H9 (cell line): Measurements from ENCODE around the gene ERAS. TPM values are rescaled to one million over a fixed set of nuclear protein-coding genes. Genes with fewer than 3 reads are reported as not detected.

Experiments
- DNase-seq: peaks from one replicate; pipeline ENCODE4 v3.0.0-alpha.2; 2017
- H2AFZ ChIP-seq: one replicate; pipeline ENCODE4 v1.6.1; 2013; ENCODE audit warnings: mild to moderate bottlenecking, low read length, control low read depth, moderate library complexity
- H2AK5ac ChIP-seq: 2 replicates; pipeline ENCODE4 v1.6.1; 2013; ENCODE audit warnings: low read length, control low read depth, mixed read lengths; ENCODE audit not compliant: insufficient read length
- H2BK120ac ChIP-seq: one replicate; pipeline ENCODE4 v1.6.1; 2013; ENCODE audit warnings: low read depth, mild to moderate bottlenecking, low read length, control low read depth, inconsistent platforms; ENCODE audit not compliant: poor library complexity, severe bottlenecking
- H2BK12ac ChIP-seq: 2 replicates; pipeline ENCODE4 v1.6.1; 2013; ENCODE audit warnings: low read length, control low read depth, mixed read lengths, low read depth; ENCODE audit not compliant: insufficient read length
- H2BK15ac ChIP-seq: 2 replicates; pipeline ENCODE4 v1.6.1; 2013; ENCODE audit warnings: low read depth, low read length, control low read depth
- H2BK20ac ChIP-seq: one replicate; pipeline ENCODE4 v1.6.1; 2013; ENCODE audit warnings: low read depth, mild to moderate bottlenecking, low read length, control low read depth, inconsistent platforms; ENCODE audit not compliant: poor library complexity, severe bottlenecking
- H2BK5ac ChIP-seq: 2 replicates; pipeline ENCODE4 v1.6.1; 2013; ENCODE audit warnings: low read length, control low read depth, mixed read lengths; ENCODE audit not compliant: insufficient read length
- H3K14ac ChIP-seq: 2 replicates; pipeline ENCODE4 v1.6.1; 2013; ENCODE audit warnings: low read length, control low read depth; ENCODE audit not compliant: insufficient read depth
- H3K18ac ChIP-seq: 2 replicates; pipeline ENCODE4 v1.6.1; 2013; ENCODE audit warnings: low read depth, mild to moderate bottlenecking, mixed read lengths, low read length, control low read depth; ENCODE audit not compliant: insufficient read length
- H3K23ac ChIP-seq: 2 replicates; pipeline ENCODE4 v1.6.1; 2013; ENCODE audit warnings: low read length, control low read depth, mixed read lengths, low read depth; ENCODE audit not compliant: insufficient read length
- H3K23me2 ChIP-seq: 2 replicates; pipeline ENCODE4 v1.6.1; 2013; ENCODE audit warnings: low read depth, mild to moderate bottlenecking, mixed read lengths, low read length, control low read depth; ENCODE audit not compliant: insufficient read length, poor library complexity, severe bottlenecking
- H3K27ac ChIP-seq: 2 replicates; pipeline ENCODE4 v1.5.1; 2013; ENCODE audit warnings: low read length, control low read depth, mixed read lengths, low read depth; ENCODE audit not compliant: insufficient read length
- H3K27me3 ChIP-seq: 2 replicates; pipeline ENCODE4 v1.6.1; 2013; ENCODE audit warnings: low read length, control low read depth, inconsistent platforms; ENCODE audit not compliant: insufficient read depth
- H3K4ac ChIP-seq: 2 replicates; pipeline ENCODE4 v1.6.1; 2013; ENCODE audit warnings: low read depth, mild to moderate bottlenecking, control low read depth, inconsistent platforms, low read length, moderate library complexity
- H3K4me1 ChIP-seq: 2 replicates; pipeline ENCODE4 v1.6.1; 2013; ENCODE audit warnings: low read length, control low read depth, inconsistent platforms; ENCODE audit not compliant: insufficient read depth
- H3K4me2 ChIP-seq: 2 replicates; pipeline ENCODE4 v1.6.1; 2013; ENCODE audit warnings: low read length, control low read depth, mixed read lengths; ENCODE audit not compliant: insufficient read length, insufficient read depth
- H3K56ac ChIP-seq: 2 replicates; pipeline ENCODE4 v1.6.1; 2013; ENCODE audit warnings: low read depth, mild to moderate bottlenecking, mixed read lengths, low read length, control low read depth; ENCODE audit not compliant: insufficient read length
- H3K79me1 ChIP-seq: 2 replicates; pipeline ENCODE4 v1.6.1; 2013; ENCODE audit warnings: low read depth, mild to moderate bottlenecking, moderate library complexity, low read length, control low read depth, inconsistent platforms; ENCODE audit not compliant: insufficient read depth, poor library complexity, severe bottlenecking
- H3K79me2 ChIP-seq: 2 replicates; pipeline ENCODE4 v1.6.1; 2013; ENCODE audit warnings: low read length, control low read depth, inconsistent platforms; ENCODE audit not compliant: insufficient read depth
- H3K9ac ChIP-seq: 2 replicates; pipeline ENCODE4 v1.6.1; 2013; ENCODE audit warnings: low read length, control low read depth, mixed read lengths; ENCODE audit not compliant: insufficient read length; ENCODE audit errors: extremely low read depth
- H3K9me3 ChIP-seq: one replicate; pipeline ENCODE4 v1.6.1; 2013; ENCODE audit warnings: low read depth, low read length, inconsistent platforms; ENCODE audit not compliant: control insufficient read depth
- H3T11ph ChIP-seq: one replicate; pipeline ENCODE4 v1.6.1; 2013; ENCODE audit warnings: mild to moderate bottlenecking, low read length, control low read depth, inconsistent platforms
- H4K20me1 ChIP-seq: one replicate; pipeline ENCODE4 v1.6.1; 2013; ENCODE audit not compliant: control insufficient read depth, insufficient read length, insufficient read depth
- H4K5ac ChIP-seq: 2 replicates; pipeline ENCODE4 v1.6.1; 2013; ENCODE audit warnings: low read depth, mild to moderate bottlenecking, mixed read lengths, low read length, control low read depth; ENCODE audit not compliant: insufficient read length
- H4K8ac ChIP-seq: replicated peaks from 2 replicates; pipeline ENCODE4 v1.6.1; 2013; ENCODE audit warnings: low read length, control low read depth, mixed read lengths, low read depth; ENCODE audit not compliant: insufficient read length
- H4K91ac ChIP-seq: 2 replicates; pipeline ENCODE4 v1.6.1; 2013; ENCODE audit warnings: low read depth, mild to moderate bottlenecking, moderate library complexity, mixed read lengths, low read length, control low read depth; ENCODE audit not compliant: insufficient read length
- H3K27ac Mint-ChIP-seq, 3 experiments: 2 replicates in 2 of 3; 3 replicates in 1 of 3; pipeline ENCODE4 v1.8.0; 2020 to 2021; ENCODE audit warnings: mixed read lengths in 3 of 3, mild to moderate bottlenecking in 1 of 3, moderate library complexity in 1 of 3
- H3K27me3 Mint-ChIP-seq: 2 replicates; pipeline ENCODE4 v1.8.0; 2021; ENCODE audit warnings: low read depth, mild to moderate bottlenecking, moderate library complexity, mixed read lengths
- H3K36me3 Mint-ChIP-seq, 3 experiments: 2 replicates in 2 of 3; 3 replicates in 1 of 3; pipeline ENCODE4 v1.8.0; 2020 to 2021; ENCODE audit warnings: low read depth in 3 of 3, mixed read lengths in 3 of 3; ENCODE audit not compliant: insufficient read depth in 1 of 3
- H3K4me1 Mint-ChIP-seq, 2 experiments: 2 replicates each; pipeline ENCODE4 v1.8.0; 2020; ENCODE audit warnings: mixed read lengths in 2 of 2
- H3K4me3 Mint-ChIP-seq, 2 experiments: 2 replicates in 1 of 2; 3 replicates in 1 of 2; pipeline ENCODE4 v1.8.0; 2020 to 2021; ENCODE audit warnings: mild to moderate bottlenecking in 2 of 2, mixed read lengths in 2 of 2, moderate library complexity in 1 of 2
- H3K9me3 Mint-ChIP-seq, 2 experiments: 2 replicates in 1 of 2; 3 replicates in 1 of 2; pipeline ENCODE4 v1.8.0; 2020; ENCODE audit warnings: mild to moderate bottlenecking in 2 of 2, mixed read lengths in 2 of 2, moderate library complexity in 1 of 2
- WGBS: extraction: QIAGEN DNeasy Blood & Tissue Kit; methylation state at CpG from one replicate; pipeline ENCODE4 v1.1.7; 2013; ENCODE audit warnings: missing lambda C conversion rate, low lambda C conversion rate, mixed read lengths; ENCODE audit not compliant: insufficient read length; ENCODE audit errors: extremely low coverage; 5-methylcytosine and 5-hydroxymethylcytosine counted together
- total RNA-seq: library from RNA; stranded (reverse); gene quantifications from 2 replicates; pipeline ENCODE4 v1.2.1, GENCODE V29; 2021
- TF ChIP-seq, protein P1 (sequence below): fragments of 200-600 bp; sonication (generic); conservative IDR thresholded peaks from 3 replicates; pipeline ENCODE4 v1.8.0; 2021; ENCODE audit warnings: antibody characterized with exemption, mild to moderate bottlenecking

The ERAS gene
- total RNA-seq, 1 experiment from 2014 or later = not detected

DNA sequence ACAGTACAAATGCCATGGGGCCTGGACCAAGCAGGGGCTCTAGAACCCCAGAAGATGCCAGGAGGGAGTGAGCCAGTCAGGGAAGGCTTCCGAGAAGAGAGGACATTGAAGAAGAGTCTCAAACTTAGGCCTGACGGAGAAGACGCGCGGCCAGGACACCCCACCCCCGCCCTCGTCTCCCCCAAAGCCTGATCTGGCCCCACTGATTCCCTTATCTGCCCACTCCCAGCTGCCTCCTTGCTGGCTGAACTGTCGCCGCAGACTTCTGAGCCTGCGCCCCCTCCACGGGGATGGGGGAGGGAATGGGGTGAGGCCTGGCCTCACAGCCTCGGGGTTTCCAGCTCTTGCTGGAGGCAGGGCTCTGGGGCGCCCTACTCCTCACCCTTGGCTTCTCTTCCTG lies 43.5 kb upstream of the ERAS start:
- no peaks in the 10 kb centered on the region for H3K23me2 ChIP-seq
- H2BK20ac ChIP-seq = no peak overlapping the region
- Mint-ChIP-seq H3K27ac (no peak overlapping the region), H3K9me3 (peaks cover 59 to 79% of the 10 kb centered on the region in 2 experiments), H3K36me3 (peaks cover 0 to 3% (median 2%) of the 10 kb centered on the region in 3 experiments; a peak in 3 of 7 replicates), H3K4me3 (no peak overlapping the region), H3K4me1 (peaks cover 2 to 3% of the 10 kb centered on the region in 2 experiments; a peak in 1 of 4 replicates), H3K27me3 (peaks cover 17% of the 10 kb centered on the region)
- H3K14ac ChIP-seq = no peak overlapping the region
- H3K4me1 ChIP-seq = no peaks in the 10 kb centered on the region
- H3K9me3 ChIP-seq = peaks cover 7% of the 10 kb centered on the region
- no peak overlapping the region for H3T11ph ChIP-seq
- no peak overlapping the region for H2BK5ac ChIP-seq
- H4K20me1 ChIP-seq = no peaks in the 10 kb centered on the region
- no peaks in the 10 kb centered on the region for H3K79me2 ChIP-seq
- H3K56ac ChIP-seq = no peak overlapping the region
- no peak overlapping the region for H3K4ac ChIP-seq
- no peaks in the 10 kb centered on the region for H3K27me3 ChIP-seq
- no peak overlapping the region for H2BK12ac ChIP-seq
- H2AFZ ChIP-seq = no peak overlapping the region
- H3K9ac ChIP-seq = no peak overlapping the region
- no peak overlapping the region for H4K91ac ChIP-seq
- H3K79me1 ChIP-seq = no peaks in the 10 kb centered on the region
- no peak overlapping the region for H2AK5ac ChIP-seq
- H3K18ac ChIP-seq = no peak overlapping the region
- no peak for DNase-seq
- H2BK120ac ChIP-seq = no peak overlapping the region
- TF ChIP-seq, protein P1, sequence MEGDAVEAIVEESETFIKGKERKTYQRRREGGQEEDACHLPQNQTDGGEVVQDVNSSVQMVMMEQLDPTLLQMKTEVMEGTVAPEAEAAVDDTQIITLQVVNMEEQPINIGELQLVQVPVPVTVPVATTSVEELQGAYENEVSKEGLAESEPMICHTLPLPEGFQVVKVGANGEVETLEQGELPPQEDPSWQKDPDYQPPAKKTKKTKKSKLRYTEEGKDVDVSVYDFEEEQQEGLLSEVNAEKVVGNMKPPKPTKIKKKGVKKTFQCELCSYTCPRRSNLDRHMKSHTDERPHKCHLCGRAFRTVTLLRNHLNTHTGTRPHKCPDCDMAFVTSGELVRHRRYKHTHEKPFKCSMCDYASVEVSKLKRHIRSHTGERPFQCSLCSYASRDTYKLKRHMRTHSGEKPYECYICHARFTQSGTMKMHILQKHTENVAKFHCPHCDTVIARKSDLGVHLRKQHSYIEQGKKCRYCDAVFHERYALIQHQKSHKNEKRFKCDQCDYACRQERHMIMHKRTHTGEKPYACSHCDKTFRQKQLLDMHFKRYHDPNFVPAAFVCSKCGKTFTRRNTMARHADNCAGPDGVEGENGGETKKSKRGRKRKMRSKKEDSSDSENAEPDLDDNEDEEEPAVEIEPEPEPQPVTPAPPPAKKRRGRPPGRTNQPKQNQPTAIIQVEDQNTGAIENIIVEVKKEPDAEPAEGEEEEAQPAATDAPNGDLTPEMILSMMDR = no peak
- no peak overlapping the region for H4K5ac ChIP-seq
- H3K23ac ChIP-seq = no peak overlapping the region
- no CpG with 5 or more reads among the region's 13 CpGs for WGBS
- H4K8ac ChIP-seq = no peak overlapping the region
- H3K4me2 ChIP-seq = no peak overlapping the region
- H2BK15ac ChIP-seq = no peak overlapping the region
- no peak overlapping the region for H3K27ac ChIP-seq
